HuH-7 (cell line): ENCODE results near the gene TBC1D8.

Source experiments
- DNase-seq: peaks from one replicate; pipeline ENCODE4 v3.0.0; 2011; ENCODE audit warnings: low spot score

Gene TBC1D8

GRCh38 chr2:101162561-101163330, 11.6 kb upstream of the TBC1D8 start:
- DNase-seq: no peak

GRCh38 chr2:101161658-101162057, 10.5 kb upstream of the TBC1D8 start:
- DNase-seq: no peak

- DNase-seq: no peak
Measured at GRCh38 chr2:101160454-101160853, 9.3 kb upstream of the TBC1D8 start.

GRCh38 chr2:101159526-101159925, 8.3 kb upstream of the TBC1D8 start:
- DNase-seq: no peak

- DNase-seq: no peak
Measured at GRCh38 chr2:101157272-101157671, 6.1 kb upstream of the TBC1D8 start.

GRCh38 chr2:101153787-101154186, 2.6 kb upstream of the TBC1D8 start:
- DNase-seq: no peak

GRCh38 chr2:101153077-101153707, 2.0 kb upstream of the TBC1D8 start:
- DNase-seq: no peak

GRCh38 chr2:101152272-101153076, 1.3 kb upstream of the TBC1D8 start:
- peak; percentile 72 for DNase-seq

GRCh38 chr2:101151859-101152271, 683 bp upstream of the TBC1D8 start:
- no peak for DNase-seq

GRCh38 chr2:101150306-101151145, 656 bp downstream of the TBC1D8 start:
- DNase-seq: no peak

GRCh38 chr2:101149241-101150192, 1.7 kb downstream of the TBC1D8 start:
- DNase-seq: no peak

GRCh38 chr2:101148777-101149176, 2.4 kb downstream of the TBC1D8 start:
- no peak for DNase-seq

- DNase-seq: no peak
Measured at GRCh38 chr2:101147971-101148370, 3.2 kb downstream of the TBC1D8 start.

- DNase-seq: no peak
Measured at GRCh38 chr2:101147062-101147461, 4.1 kb downstream of the TBC1D8 start.

- no peak for DNase-seq
Measured at GRCh38 chr2:101146535-101146934, 4.6 kb downstream of the TBC1D8 start.

GRCh38 chr2:101145406-101145805, 5.8 kb downstream of the TBC1D8 start:
- no peak for DNase-seq

- DNase-seq: no peak
Measured at GRCh38 chr2:101142163-101142562, 9.0 kb downstream of the TBC1D8 start.

- no peak for DNase-seq
Measured at GRCh38 chr2:101140978-101141655, 10.1 kb downstream of the TBC1D8 start.

GRCh38 chr2:101140237-101140636, 10.9 kb downstream of the TBC1D8 start:
- DNase-seq: no peak

- no peak for DNase-seq
Measured at GRCh38 chr2:101139495-101139894, 11.7 kb downstream of the TBC1D8 start.
